GM18858 (cell line): ENCODE measurements around the gene RBL2.
"Not testable (repeated sequence)": the region's sequence is repeated elsewhere in the genome, so short reads cannot be mapped to it uniquely, and the experiment has no call there.

Experiments
- ATAC-seq: cut with Tn5 transposase; IDR thresholded peaks from one replicate; pipeline ENCODE4 v1.9.1; 2021; ENCODE audit not compliant: unreplicated experiment

Gene RBL2

GRCh38 chr16:53503270-53503923, 69.1 kb downstream of the RBL2 start:
- ATAC-seq = peak; percentile 94

DNA sequence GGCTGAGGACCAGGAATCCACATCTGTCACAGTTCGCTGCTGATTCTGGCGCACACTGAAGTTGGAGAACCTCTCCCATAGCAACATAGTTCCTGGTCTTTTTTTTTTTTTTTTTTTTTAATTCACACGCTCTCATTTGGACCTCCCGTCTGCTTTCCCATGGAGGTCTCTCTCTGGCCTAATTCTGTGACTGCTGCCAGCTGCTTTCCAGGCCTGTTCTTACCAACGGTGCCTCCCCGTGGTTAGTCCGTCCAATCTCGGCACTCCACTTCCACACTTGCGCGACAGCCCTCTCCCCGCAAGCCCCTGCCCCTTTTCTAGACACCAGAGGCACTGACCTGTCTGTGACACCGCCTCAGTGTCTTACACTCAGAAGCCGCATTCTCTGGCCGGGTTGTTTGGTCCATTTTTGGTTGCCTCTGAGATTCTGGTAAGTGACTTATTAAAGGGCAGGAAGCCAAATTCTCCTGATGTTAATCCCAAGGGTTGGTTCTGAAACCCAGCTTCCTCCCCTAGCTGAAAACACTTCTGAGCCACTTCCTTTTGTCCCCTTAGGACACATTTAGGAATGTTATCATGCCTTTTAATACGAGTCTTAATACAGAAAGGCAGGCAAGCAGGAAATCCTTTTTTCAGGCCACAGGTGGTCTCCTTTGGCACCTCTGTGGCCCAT, 69.9 kb downstream of the RBL2 start:
- ATAC-seq = no peak

DNA sequence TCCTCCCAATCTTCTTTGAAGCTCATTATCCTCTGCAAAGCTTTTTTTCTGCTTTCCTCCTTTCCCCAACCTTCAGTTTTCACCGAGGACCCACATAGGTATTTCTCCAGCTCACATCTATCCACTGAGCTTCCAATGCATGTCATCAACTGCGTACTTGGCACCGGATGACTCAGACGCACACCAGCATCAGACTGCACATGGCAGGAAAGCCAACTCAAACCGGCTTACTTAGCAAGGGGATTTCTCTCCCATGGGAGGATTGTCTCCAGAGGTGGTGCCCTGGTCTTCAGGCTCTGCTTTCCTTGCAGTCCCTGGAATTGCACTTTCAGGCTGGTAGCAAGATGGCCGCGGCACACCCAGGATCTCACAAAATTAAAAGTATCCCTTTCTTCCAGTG, 70.4 kb downstream of the RBL2 start:
- ATAC-seq = no peak

DNA sequence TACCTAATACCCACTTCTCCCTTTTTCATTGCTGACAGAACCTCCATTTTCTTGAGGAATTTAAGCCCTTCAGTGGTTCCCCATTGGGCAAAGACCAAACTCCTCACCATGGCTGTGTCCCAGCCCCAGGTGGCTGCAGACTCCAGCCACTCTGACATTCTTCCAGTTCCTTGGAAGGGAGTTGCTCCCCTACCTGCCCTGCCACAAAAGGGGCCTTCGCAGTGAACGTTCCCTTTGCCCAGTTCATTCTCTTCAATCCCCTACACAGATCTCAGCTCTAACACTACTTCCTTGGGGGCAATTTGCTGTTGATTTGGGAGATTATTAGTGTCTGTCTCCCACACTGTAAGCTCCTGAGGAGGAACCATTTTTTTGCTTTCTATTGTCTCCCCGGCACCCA, 72.0 kb downstream of the RBL2 start:
- no peak for ATAC-seq

DNA sequence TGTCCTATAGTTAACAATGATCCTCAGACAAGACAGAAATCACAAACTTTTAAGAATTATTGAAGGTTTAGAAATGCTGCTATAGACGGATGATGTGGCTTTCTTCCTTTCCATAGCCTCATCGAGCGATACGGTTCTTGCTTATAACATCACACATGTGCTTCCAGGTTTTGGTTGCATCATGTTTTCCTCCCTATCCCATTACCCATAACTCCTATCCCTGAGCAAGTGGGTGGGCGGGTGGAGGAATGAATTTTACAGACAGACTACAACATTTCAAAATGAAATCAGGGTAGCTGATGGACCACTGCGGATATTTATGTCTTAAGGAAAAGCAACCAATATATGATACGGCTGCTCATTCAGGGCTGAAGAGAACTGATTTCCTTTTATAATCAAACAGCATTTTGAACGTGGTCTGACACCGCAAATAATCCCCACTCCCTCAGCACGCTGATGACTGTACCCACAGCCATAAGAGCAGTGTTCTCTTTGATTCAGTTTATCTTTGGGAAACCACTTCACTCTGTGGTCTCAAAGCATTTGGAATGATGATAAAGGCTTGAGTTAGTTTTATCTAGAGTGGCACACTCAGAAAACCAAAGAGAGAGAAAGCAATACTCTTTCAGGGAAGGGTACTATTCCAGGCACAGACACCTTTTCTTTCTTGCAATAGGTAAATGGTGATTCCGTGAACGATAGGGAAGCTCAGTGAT, 73.4 kb downstream of the RBL2 start:
- no peak for ATAC-seq

GRCh38 chr16:53509906-53510703, 75.8 kb downstream of the RBL2 start:
- ATAC-seq = no peak

GRCh38 chr16:53510704-53511070, 76.4 kb downstream of the RBL2 start:
- no peak for ATAC-seq

GRCh38 chr16:53511084-53511402, 76.8 kb downstream of the RBL2 start:
- ATAC-seq = no peak

GRCh38 chr16:53511403-53512280, 77.4 kb downstream of the RBL2 start:
- ATAC-seq = no peak

DNA sequence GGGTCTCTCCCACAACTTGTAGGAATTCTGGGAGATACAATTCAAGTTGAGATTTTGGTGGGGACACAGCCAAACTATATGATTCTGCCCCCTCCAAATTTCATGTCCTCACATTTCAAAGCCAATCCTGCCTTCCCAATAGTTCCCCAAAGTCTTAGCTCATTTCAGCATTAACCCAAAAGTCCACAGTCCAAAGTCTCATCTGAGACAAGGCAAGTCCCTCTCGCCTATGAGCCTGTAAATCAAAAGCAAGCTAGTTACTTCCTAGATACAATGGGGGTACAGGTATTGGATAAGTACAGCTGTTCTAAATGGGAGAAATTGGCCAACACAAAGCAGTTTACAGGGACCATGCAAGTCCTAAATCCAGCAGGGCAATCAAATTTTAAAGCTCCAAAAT, 78.5 kb downstream of the RBL2 start:
- not testable (repeated sequence) for ATAC-seq

- ATAC-seq = no peak
These were observed 81.0 kb downstream of the RBL2 start for GRCh38 chr16:53515259-53515658.

GRCh38 chr16:53515811-53516210, 81.5 kb downstream of the RBL2 start:
- no peak for ATAC-seq

GRCh38 chr16:53517851-53518250, 83.6 kb downstream of the RBL2 start:
- no peak for ATAC-seq

DNA sequence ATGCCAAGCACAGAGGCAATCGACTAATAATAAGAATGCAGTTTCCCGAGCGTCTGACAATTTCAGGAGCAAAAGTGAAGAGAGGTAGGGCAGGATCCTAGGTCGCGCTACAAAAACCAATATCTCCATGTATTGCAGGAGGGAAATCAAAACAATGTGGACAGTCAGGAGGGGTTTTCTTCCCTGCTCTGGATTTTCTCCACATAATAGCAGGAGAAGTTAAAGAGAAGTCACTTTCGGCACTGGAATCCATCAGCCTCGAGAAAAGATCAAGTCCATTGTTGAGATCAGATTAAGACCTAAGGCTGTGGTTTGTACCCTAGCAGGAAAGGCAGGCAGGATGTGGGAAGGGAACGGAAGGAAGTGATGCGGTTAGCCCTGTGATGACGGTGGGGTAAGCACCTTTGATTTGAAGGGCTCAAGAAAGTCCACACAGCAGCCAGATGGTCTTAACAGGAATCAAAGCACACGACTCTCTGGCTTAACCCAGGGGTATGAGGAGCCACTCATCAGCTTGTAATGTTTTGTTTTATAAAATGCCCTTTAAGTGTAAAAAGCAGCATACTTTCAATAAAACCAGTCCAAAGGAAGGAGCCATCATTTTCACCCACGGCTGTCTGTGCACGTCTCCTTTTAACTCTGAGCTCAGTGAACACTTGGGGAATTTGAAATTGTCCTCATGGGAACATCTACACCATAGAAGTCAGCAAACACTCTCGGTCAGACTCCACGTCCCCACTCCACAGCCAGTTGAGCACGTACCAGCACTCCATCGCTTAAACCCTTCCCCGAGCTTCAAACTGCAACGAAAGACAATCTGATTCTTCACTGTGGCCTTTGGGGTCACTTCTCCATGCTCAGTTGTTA, 84.5 kb downstream of the RBL2 start:
- ATAC-seq = peak; percentile 99

DNA sequence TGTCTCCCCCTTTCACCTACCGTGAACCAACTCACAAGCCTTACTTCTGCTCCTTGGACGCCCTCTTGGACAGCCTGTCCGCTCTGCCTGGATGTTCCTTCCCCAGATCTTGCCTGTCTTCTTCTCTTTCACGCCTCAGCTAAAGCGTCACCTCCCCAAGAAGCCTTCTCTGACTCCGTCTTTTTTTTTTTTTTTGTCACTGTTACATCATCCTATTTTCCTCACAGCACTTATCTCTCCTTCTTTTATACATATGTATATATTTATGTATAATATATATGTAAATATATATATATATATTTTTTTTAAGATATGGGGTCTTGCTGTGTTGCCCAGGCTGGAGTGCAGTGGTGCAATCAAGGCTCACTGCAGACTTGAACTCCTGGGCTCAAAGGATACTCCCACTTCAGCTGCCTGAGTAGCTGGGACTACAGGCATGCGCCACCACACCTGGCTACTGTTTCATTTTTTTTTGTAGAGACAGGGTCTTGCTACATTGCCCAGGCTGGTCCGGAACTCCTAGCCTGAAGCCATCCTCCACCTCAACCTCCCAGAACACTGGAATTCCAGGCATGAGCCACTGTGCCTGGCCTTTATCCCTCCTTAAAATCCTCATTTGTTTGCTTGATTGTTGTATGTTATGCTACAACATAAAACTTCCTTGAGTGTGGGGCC, 85.3 kb downstream of the RBL2 start:
- no peak for ATAC-seq

DNA sequence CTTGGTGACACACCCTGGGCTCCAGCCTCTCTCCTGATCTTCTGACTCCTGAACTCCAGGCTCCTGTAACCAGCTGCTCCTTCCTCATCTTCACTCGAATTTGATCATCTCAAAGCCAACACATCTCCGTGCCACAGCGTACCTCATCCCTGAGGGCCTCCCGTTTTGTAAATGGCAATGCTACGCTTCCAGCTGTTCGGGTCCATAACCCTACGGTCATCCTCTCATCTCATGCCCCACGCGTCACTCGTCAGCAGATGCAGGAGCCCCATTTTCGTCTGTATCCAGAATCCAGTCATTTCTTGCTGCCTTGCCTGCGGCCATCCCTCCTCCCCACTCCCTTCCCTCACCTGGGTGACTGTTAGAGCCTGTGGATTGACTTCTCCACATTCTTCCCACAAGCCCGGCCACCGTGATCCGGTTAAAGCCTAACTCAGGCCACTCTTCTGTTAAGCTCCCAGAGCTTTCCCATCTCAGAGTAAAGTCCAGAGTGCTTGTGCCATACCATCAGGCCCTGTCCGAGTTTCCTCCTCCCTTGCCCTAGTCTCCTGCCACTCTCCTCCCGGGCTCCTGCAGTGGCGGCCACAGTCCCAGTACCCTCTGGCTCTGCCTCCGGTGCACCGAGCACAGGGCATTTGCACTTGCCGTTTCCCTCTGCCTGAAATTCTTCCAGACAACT, 89.0 kb downstream of the RBL2 start:
- ATAC-seq = no peak

DNA sequence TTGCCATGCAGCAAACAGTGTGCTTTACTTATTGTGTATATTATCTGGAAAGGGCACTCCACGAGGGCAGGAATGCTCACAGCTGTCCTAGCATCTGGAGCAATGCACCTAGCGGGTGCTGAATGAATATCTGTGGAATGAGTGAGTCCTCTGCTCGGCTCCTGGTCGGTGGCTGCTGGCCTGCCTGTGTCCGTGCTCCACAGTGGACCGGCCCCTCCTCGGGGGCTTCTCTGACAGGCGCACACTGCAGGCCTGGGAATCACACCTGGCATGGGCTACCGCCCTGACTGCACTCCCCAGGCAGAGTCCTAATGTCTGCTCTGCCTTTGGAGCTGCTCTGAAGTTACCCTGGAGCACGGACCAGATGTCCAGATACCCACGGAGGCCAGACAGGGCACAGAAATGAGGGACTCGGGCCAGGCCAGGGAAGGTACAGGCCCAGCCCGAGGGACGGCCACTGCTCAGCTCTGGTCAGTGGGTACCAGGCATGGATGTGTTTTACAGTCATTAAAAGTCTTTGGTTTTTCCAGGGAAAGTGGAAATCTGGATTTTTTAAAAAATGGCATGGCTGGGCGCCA, 89.8 kb downstream of the RBL2 start:
- ATAC-seq = no peak

- no peak for ATAC-seq
These were observed 94.5 kb downstream of the RBL2 start for GRCh38 chr16:53528797-53529196.
